Stomach (tissue), 9 donors: ENCODE data around the gene FAM83D. TPM values are rescaled to one million over a fixed set of nuclear protein-coding genes. Genes with fewer than 3 reads are reported as not detected.

Source experiments
- DNase-seq, 2 donors: peaks; one replicate each; pipeline versions ENCODE4 v3.0.0 to v3.0.0-alpha.2; 2013 to 2019
- H3K27ac ChIP-seq, 5 donors: fragments of 200-600 bp in 4 of 5; sonication (generic) in 4 of 5; one replicate each; pipeline ENCODE4 v1.5.1; 2013 to 2019; ENCODE audit warnings: mild to moderate bottlenecking in 1 of 5, moderate library complexity in 1 of 5
- H3K27me3 ChIP-seq, 3 donors: fragments of 200-600 bp; sonication (generic); one replicate each; pipeline ENCODE4 v1.5.1; 2017 to 2019; ENCODE audit warnings: mixed run types in 1 of 3
- H3K36me3 ChIP-seq, 4 donors: fragments of 200-600 bp; sonication (generic); 1 replicate in 3 of 4; 2 replicates in 1 of 4; pipeline ENCODE4 v1.5.1; 2016 to 2019
- H3K4me1 ChIP-seq, 4 donors: fragments of 200-600 bp; sonication (generic); one replicate each; pipeline ENCODE4 v1.5.1; 2016 to 2019
- H3K4me3 ChIP-seq, 4 donors: fragments of 200-600 bp; sonication (generic) in 3 of 4; one replicate each; pipeline ENCODE4 v1.5.1; 2016 to 2019; ENCODE audit warnings: mild to moderate bottlenecking in 1 of 4
- H3K9me3 ChIP-seq, 4 donors: fragments of 200-600 bp; sonication (generic); one replicate each; pipeline ENCODE4 v1.5.1; 2016 to 2019
- CTCF ChIP-seq, 7 experiments: fragments of 450-650 bp in 4 of 7; fragments of 200-600 bp in 3 of 7; sonication (generic) in 3 of 7; IDR thresholded peaks; one replicate each; pipeline ENCODE4 v1.5.1; 2016 to 2019; ENCODE audit warnings: antibody characterized with exemption in 7 of 7, control low read depth in 2 of 7, mild to moderate bottlenecking in 1 of 7
- EP300 ChIP-seq: sonication (generic); formaldehyde crosslinking; IDR thresholded peaks from one replicate; pipeline ENCODE4 v1.6.1; 2017; ENCODE audit warnings: antibody characterized with exemption
- POLR2A ChIP-seq, 4 donors: fragments of 450-650 bp; IDR thresholded peaks; one replicate each; pipeline ENCODE4 v1.6.1; 2016; ENCODE audit warnings: antibody characterized with exemption in 4 of 4, control low read depth in 2 of 4, mild to moderate bottlenecking in 1 of 4, moderate library complexity in 1 of 4
- POLR2AphosphoS5 ChIP-seq, 3 donors: sonication (generic); formaldehyde crosslinking; IDR thresholded peaks; one replicate each; pipeline ENCODE4 v1.6.1; 2016; ENCODE audit warnings: antibody characterized with exemption in 3 of 3
- WGBS, 5 donors: extraction: QIAGEN DNeasy Blood & Tissue Kit in 3 of 5; methylation state at CpG; one replicate each; pipeline versions ENCODE4 v1.1.5 to v1.1.7; 2013 to 2018; 5-methylcytosine and 5-hydroxymethylcytosine counted together
- intact Hi-C: fragments of 100-400 bp; cut with DNase I; formaldehyde crosslinking; loops from one replicate; pipeline ENCODE4 v1.15.1; 2023; ENCODE audit warnings: low total_unique reads
- polyA plus RNA-seq, 3 donors: library from polyadenylated mRNA; stranded (reverse); fragments of 200-250 nt; gene quantifications; one replicate each; pipeline ENCODE4 v1.2.3, GENCODE V29; 2013
- total RNA-seq, 5 donors: library from RNA; depleted of rRNA; stranded (reverse); fragments of >200 nt; gene quantifications; one replicate each; pipeline versions ENCODE4 v1.1.0 to v1.2.3, GENCODE V29; 2014 to 2016
- donor health status: healthy with polysubstance abuse.
- donor health status: Bipolar disorder and iron deficiency.
- donor health status: healthy.

The FAM83D gene
- total and polyA plus RNA-seq, 8 donors: 2.0 to 289 (median 27.8) TPM

GRCh38 chr20:38883981-38884733, 42.1 kb upstream of the FAM83D start:
- peaks cover 0 to 6% (median 0%) of the 10 kb centered on the region in 4 donors for H3K4me1 ChIP-seq
- intact Hi-C loops: no loop called here
- H3K36me3 ChIP-seq: no peaks in the 10 kb centered on the region
- no peak for DNase-seq
- peaks cover 0 to 58% (median 0%) of the 10 kb centered on the region in 3 donors for H3K27me3 ChIP-seq
- no peak overlapping the region for H3K27ac ChIP-seq
- 83 to 92% (median 86%) methylated on average over 10 to 13 of the region's 13 CpGs for WGBS, 5 donors
- H3K9me3 ChIP-seq: no peaks in the 10 kb centered on the region
- TF ChIP-seq POLR2A (IDR thresholded peaks at IDR 0.05): no peak
- H3K4me3 ChIP-seq: no peak overlapping the region

DNA sequence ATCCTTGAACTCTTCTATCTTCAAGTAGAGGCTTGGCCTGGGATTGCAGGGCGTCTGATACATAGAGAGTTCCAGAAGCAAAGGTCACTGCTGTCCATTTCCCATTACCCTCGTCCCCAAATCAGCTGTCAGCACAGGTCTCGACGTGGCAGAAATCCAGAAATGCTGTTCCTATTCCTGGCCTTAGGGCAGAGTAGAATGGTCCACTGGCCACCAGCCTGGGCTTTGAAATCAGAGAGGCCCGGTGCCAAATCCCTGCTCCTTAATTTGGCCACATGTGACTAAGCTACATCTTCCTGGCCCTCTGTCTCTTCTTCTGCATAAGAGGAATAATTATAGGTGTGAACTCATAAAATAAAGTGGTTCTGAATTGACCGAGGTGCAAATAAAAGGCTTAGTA, 40.9 kb upstream of the FAM83D start:
- intact Hi-C loops: no loop called here
- H3K27ac ChIP-seq: no peak overlapping the region

GRCh38 chr20:38888059-38888831, 38.0 kb upstream of the FAM83D start:
- Histone ChIP-seq H3K36me3 (no peaks in the 10 kb centered on the region), H3K4me1 (peaks cover 0 to 3% (median 2%) of the 10 kb centered on the region in 4 donors), H3K27ac (no peak overlapping the region), H3K4me3 (no peak overlapping the region), H3K9me3 (no peaks in the 10 kb centered on the region), H3K27me3 (peaks cover 0 to 44% (median 0%) of the 10 kb centered on the region in 3 donors)
- intact Hi-C loops: no loop called here
- WGBS, 5 donors: 54 to 70% (median 63%) methylated on average over 11 to 13 of the region's 13 CpGs
- DNase-seq: no peak
- no peak for TF ChIP-seq CTCF (IDR thresholded peaks at IDR 0.05)

More for the DNA sequence above, 40.9 kb upstream of the FAM83D start:
- Histone ChIP-seq H3K4me1 (peaks cover 0 to 6% (median 0%) of the 10 kb centered on the region in 4 donors), H3K36me3 (no peaks in the 10 kb centered on the region), H3K4me3 (no peak overlapping the region), H3K27me3 (peaks cover 0 to 55% (median 0%) of the 10 kb centered on the region in 3 donors), H3K9me3 (no peaks in the 10 kb centered on the region)
- 66 to 81% (median 74%) methylated on average over 6 of the region's 6 CpGs for WGBS, 5 donors
- DNase-seq: no peak
- TF ChIP-seq CTCF (IDR thresholded peaks at IDR 0.05) (no peak), POLR2A (IDR thresholded peaks at IDR 0.05) (no peak), POLR2AphosphoS5 (IDR thresholded peaks at IDR 0.05) (no peak), EP300 (no peak)

DNA sequence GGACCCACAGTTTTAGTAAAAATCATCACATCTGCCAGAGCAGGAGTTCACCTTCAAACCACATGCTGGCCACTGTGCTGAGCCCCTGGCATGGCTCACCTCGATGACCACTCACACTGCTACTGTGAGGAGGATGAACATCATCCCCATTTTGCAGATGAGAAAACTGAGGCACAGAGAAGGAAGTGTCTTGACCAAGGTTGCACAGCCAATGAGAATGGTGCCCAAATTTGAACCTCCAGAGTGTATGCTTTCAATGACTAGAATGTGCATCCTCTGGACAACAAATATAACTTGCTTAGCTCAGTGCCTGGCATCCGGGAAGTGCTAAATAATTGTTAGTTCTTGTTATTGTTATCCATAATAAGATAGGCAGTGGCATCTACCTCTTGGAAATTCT, 37.2 kb upstream of the FAM83D start:
- Histone ChIP-seq H3K4me1 (peaks cover 0 to 11% (median 9%) of the 10 kb centered on the region in 4 donors), H3K36me3 (no peaks in the 10 kb centered on the region), H3K27me3 (peaks cover 0 to 46% (median 3%) of the 10 kb centered on the region in 3 donors), H3K4me3 (no peak overlapping the region), H3K27ac (no peak overlapping the region), H3K9me3 (no peaks in the 10 kb centered on the region)
- TF ChIP-seq CTCF (IDR thresholded peaks at IDR 0.05) (no peak), POLR2AphosphoS5 (IDR thresholded peaks at IDR 0.05) (no peak), EP300 (no peak), POLR2A (IDR thresholded peaks at IDR 0.05) (no peak)
- 66 to 84% (median 77%) methylated on average over 2 of the region's 2 CpGs for WGBS, 5 donors
- no peak for DNase-seq
- intact Hi-C loops: no loop called here
